Cerebellar cortex (tissue), 1 donor: ENCODE measurements around the gene IRF4.

Experiments used
- DNase-seq: peaks from one replicate; pipeline ENCODE4 v3.0.0-alpha.2; 2015; ENCODE audit warnings: low spot score

Gene IRF4

GRCh38 chr6:381742-382461, 9.7 kb upstream of the IRF4 start:
- no peak for DNase-seq

- DNase-seq = no peak
These were observed 8.4 kb upstream of the IRF4 start for GRCh38 chr6:382883-383810.

- DNase-seq = no peak
These were observed 7.7 kb upstream of the IRF4 start for GRCh38 chr6:383856-384255.

GRCh38 chr6:384898-385297, 6.7 kb upstream of the IRF4 start:
- DNase-seq = no peak

- no peak for DNase-seq
These were observed 5.9 kb upstream of the IRF4 start for GRCh38 chr6:385614-386013.

- no peak for DNase-seq
These were observed 4.8 kb upstream of the IRF4 start for GRCh38 chr6:386688-387266.

GRCh38 chr6:387293-387741, 4.2 kb upstream of the IRF4 start:
- no peak for DNase-seq

- DNase-seq = no peak
These were observed 3.2 kb upstream of the IRF4 start for GRCh38 chr6:388202-388903.

- DNase-seq = no peak
These were observed 2.4 kb upstream of the IRF4 start for GRCh38 chr6:389143-389542.

- DNase-seq = no peak
These were observed 1.9 kb upstream of the IRF4 start for GRCh38 chr6:389622-390021.

GRCh38 chr6:390914-391558, 516 bp upstream of the IRF4 start:
- DNase-seq = no peak

- DNase-seq = no peak
These were observed 1.2 kb downstream of the IRF4 start for GRCh38 chr6:392441-393390.

GRCh38 chr6:393391-394221, 2.1 kb downstream of the IRF4 start:
- DNase-seq = no peak

GRCh38 chr6:394641-395289, 3.2 kb downstream of the IRF4 start:
- DNase-seq = no peak

- DNase-seq = no peak
These were observed 4.0 kb downstream of the IRF4 start for GRCh38 chr6:395432-396125.

GRCh38 chr6:396126-396520, 4.6 kb downstream of the IRF4 start:
- DNase-seq = no peak

- no peak for DNase-seq
These were observed 5.5 kb downstream of the IRF4 start for GRCh38 chr6:397056-397455.

GRCh38 chr6:397604-398003, 6.1 kb downstream of the IRF4 start:
- no peak for DNase-seq

GRCh38 chr6:398065-398464, 6.5 kb downstream of the IRF4 start:
- no peak for DNase-seq
